Sigmoid colon (tissue), 7 donors: ENCODE data around the gene COL4A1. TPM values are rescaled to one million over a fixed set of nuclear protein-coding genes. Genes with fewer than 3 reads are reported as not detected.
A peak's percentile ranks its signal among the peaks of the same experiment; 100 is the strongest.

Experiments
- DNase-seq: peaks from one replicate; pipeline ENCODE4 v3.0.0-alpha.2; 2019
- H3K27ac ChIP-seq, 4 donors: fragments of 200-600 bp; sonication (generic); one replicate each; pipeline ENCODE4 v1.5.1; 2016 to 2019; ENCODE audit warnings: mild to moderate bottlenecking in 1 of 4
- H3K27me3 ChIP-seq, 3 donors: fragments of 200-600 bp; sonication (generic); one replicate each; pipeline ENCODE4 v1.5.1; 2019; ENCODE audit warnings: mild to moderate bottlenecking in 1 of 3
- H3K36me3 ChIP-seq, 4 donors: fragments of 200-600 bp; sonication (generic); one replicate each; pipeline ENCODE4 v1.5.1; 2016 to 2019
- H3K4me1 ChIP-seq, 4 donors: fragments of 200-600 bp; sonication (generic); one replicate each; pipeline ENCODE4 v1.5.1; 2017 to 2019
- H3K4me3 ChIP-seq, 4 donors: fragments of 200-600 bp; sonication (generic); one replicate each; pipeline ENCODE4 v1.5.1; 2017 to 2019; ENCODE audit warnings: mild to moderate bottlenecking in 2 of 4, moderate library complexity in 1 of 4
- H3K9me3 ChIP-seq, 4 donors: fragments of 200-600 bp in 3 of 4; sonication (generic) in 3 of 4; one replicate each; pipeline versions ENCODE4 v1.5.1 to v1.6.1; 2013 to 2019
- CTCF ChIP-seq, 4 experiments: fragments of 450-650 bp in 3 of 4; fragments of 200-600 bp in 1 of 4; IDR thresholded peaks; one replicate each; pipeline ENCODE4 v1.5.1; 2016 to 2019; ENCODE audit warnings: antibody characterized with exemption in 4 of 4, mild to moderate bottlenecking in 3 of 4, moderate library complexity in 2 of 4
- EP300 ChIP-seq, 4 donors: sonication (generic); formaldehyde crosslinking; IDR thresholded peaks; one replicate each; pipeline ENCODE4 v1.6.1; 2017; ENCODE audit warnings: antibody characterized with exemption in 4 of 4
- POLR2A ChIP-seq, 2 donors: fragments of 450-650 bp; IDR thresholded peaks; one replicate each; pipeline ENCODE4 v1.6.1; 2016; ENCODE audit warnings: antibody characterized with exemption in 2 of 2, mild to moderate bottlenecking in 2 of 2, moderate library complexity in 2 of 2
- POLR2AphosphoS5 ChIP-seq, 4 donors: sonication (generic); formaldehyde crosslinking; IDR thresholded peaks; one replicate each; pipeline ENCODE4 v1.6.1; 2017; ENCODE audit warnings: antibody characterized with exemption in 4 of 4
- WGBS, 2 donors: extraction: QIAGEN DNeasy Blood & Tissue Kit; methylation state at CpG; one replicate each; pipeline ENCODE4 v1.1.7; 2013; 5-methylcytosine and 5-hydroxymethylcytosine counted together
- intact Hi-C: fragments of 100-400 bp; cut with DNase I; formaldehyde crosslinking; loops from one replicate; pipeline ENCODE4 v1.15.1; 2023
- polyA plus RNA-seq, 3 donors: library from polyadenylated mRNA; stranded (reverse); fragments of 200-250 nt; gene quantifications; one replicate each; pipeline ENCODE4 v1.2.3, GENCODE V29; 2013
- total RNA-seq, 4 donors: library from RNA; depleted of rRNA; stranded (reverse); fragments of >200 nt; gene quantifications; one replicate each; pipeline ENCODE4 v1.1.0, GENCODE V29; 2016
- donor health status: healthy with polysubstance abuse.
- donor health status: Bipolar disorder and iron deficiency.
- donor health status: healthy.

Gene COL4A1
- total and polyA plus RNA-seq, 7 donors: 9.2 to 598 (median 235) TPM

- no peaks in the 10 kb centered on the region for H3K9me3 ChIP-seq
- WGBS, 2 donors: 78 to 84% methylated on average over 5 of the region's 5 CpGs
- TF ChIP-seq POLR2A (IDR thresholded peaks at IDR 0.05) (no peak), EP300 (IDR thresholded peaks at IDR 0.05) (no peak), CTCF (IDR thresholded peaks at IDR 0.05) (no peak), POLR2AphosphoS5 (IDR thresholded peaks at IDR 0.05) (no peak)
- intact Hi-C loops: no loop called here
- no peak for DNase-seq
- peak overlapping the region; percentile 70 to 98 (median 78) for H3K27ac ChIP-seq
- no peak overlapping the region for H3K4me3 ChIP-seq
- peaks cover 0 to 91% (median 81%) of the 10 kb centered on the region in 4 donors for H3K4me1 ChIP-seq
- H3K36me3 ChIP-seq: peaks cover 0 to 8% (median 3%) of the 10 kb centered on the region in 4 donors
- H3K27me3 ChIP-seq: no peaks in the 10 kb centered on the region
Measured at GRCh38 chr13:110263404-110263803, 43.6 kb downstream of the COL4A1 start.

DNA sequence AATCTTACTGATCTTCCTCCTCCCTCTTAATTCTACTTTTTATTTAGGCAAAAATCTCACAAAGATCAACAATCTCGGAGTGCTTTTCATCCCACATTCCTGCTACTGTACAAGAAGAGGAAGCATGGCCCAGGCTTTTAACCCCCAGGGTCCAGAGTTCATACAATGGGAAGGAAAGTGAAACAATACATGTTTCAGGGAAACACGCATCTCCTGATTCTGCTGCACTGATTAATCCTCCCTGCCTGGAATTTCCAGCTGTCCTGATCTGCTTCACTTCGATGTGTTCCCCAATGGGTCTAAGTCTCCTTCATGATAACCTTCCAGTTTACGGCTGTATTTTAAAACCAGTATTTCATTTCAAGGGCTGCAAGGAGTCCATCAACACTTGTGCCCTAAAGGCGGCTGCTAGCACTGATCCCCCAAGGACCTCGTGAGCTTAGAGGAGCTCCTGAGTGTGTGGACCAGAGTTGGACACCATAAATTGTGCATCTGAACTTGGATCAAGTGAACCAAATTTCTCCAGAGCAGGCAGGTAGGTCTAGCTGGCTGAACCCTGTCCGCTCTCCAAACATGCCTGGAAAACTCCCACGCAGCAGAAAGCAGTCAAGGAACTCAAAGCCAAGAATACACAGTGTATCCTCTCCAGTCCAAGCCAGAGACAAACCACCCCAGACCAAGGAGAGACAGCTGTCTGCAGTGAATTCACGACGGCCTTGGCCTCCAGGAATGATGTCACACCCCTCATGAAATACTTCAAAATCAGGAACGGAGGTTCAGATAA is 44.3 kb downstream of the COL4A1 start:
- no peak for DNase-seq
- Histone ChIP-seq H3K36me3 (peaks cover 0 to 8% (median 3%) of the 10 kb centered on the region in 4 donors), H3K27me3 (no peaks in the 10 kb centered on the region), H3K27ac (peak overlapping the region; percentile 70 to 98 (median 78)), H3K4me1 (peaks cover 0 to 90% (median 78%) of the 10 kb centered on the region in 4 donors), H3K4me3 (no peak overlapping the region), H3K9me3 (no peaks in the 10 kb centered on the region)
- 32 to 41% methylated on average over 11 of the region's 11 CpGs for WGBS, 2 donors
- intact Hi-C loops: no loop called here
- TF ChIP-seq POLR2AphosphoS5 (IDR thresholded peaks at IDR 0.05) (peak in 2 of 4 donors; percentile 7 to 19), CTCF (IDR thresholded peaks at IDR 0.05) (no peak), EP300 (IDR thresholded peaks at IDR 0.05) (no peak)

GRCh38 chr13:110262082-110262436 is 44.9 kb downstream of the COL4A1 start:
- 72 to 84% methylated on average over 11 of the region's 11 CpGs for WGBS, 2 donors
- Histone ChIP-seq H3K27me3 (no peaks in the 10 kb centered on the region), H3K4me1 (peaks cover 0 to 90% (median 78%) of the 10 kb centered on the region in 4 donors), H3K27ac (peak overlapping the region; percentile 70 to 98 (median 78)), H3K36me3 (peaks cover 0 to 8% (median 3%) of the 10 kb centered on the region in 4 donors), H3K4me3 (no peak overlapping the region), H3K9me3 (no peaks in the 10 kb centered on the region)
- no peak for TF ChIP-seq EP300 (IDR thresholded peaks at IDR 0.05)
- no peak for TF ChIP-seq POLR2A (IDR thresholded peaks at IDR 0.05)
- TF ChIP-seq POLR2AphosphoS5 (IDR thresholded peaks at IDR 0.05): no peak
- no peak for TF ChIP-seq CTCF (IDR thresholded peaks at IDR 0.05)
- intact Hi-C loops: no loop called here
- DNase-seq: no peak

GRCh38 chr13:110261166-110262081 is 45.5 kb downstream of the COL4A1 start:
- no peaks in the 10 kb centered on the region for H3K9me3 ChIP-seq
- WGBS, 2 donors: 83 to 90% methylated on average over 19 of the region's 19 CpGs
- no peak overlapping the region for H3K4me3 ChIP-seq
- intact Hi-C loops: no loop called here
- peaks cover 0 to 8% (median 3%) of the 10 kb centered on the region in 4 donors for H3K36me3 ChIP-seq
- H3K4me1 ChIP-seq: peaks cover 0 to 90% (median 79%) of the 10 kb centered on the region in 4 donors
- no peak for TF ChIP-seq POLR2A (IDR thresholded peaks at IDR 0.05)
- no peak for TF ChIP-seq EP300 (IDR thresholded peaks at IDR 0.05)
- no peak for TF ChIP-seq CTCF (IDR thresholded peaks at IDR 0.05)
- no peak for TF ChIP-seq POLR2AphosphoS5 (IDR thresholded peaks at IDR 0.05)
- H3K27ac ChIP-seq: peak overlapping the region; percentile 70 to 98 (median 78)
- no peak for DNase-seq
- H3K27me3 ChIP-seq: no peaks in the 10 kb centered on the region
